Keratinocyte (primary cell): ENCODE measurements around the gene ARSI. TPM values are rescaled to one million over a fixed set of nuclear protein-coding genes. Genes with fewer than 3 reads are reported as not detected.

Source experiments
- DNase-seq: peaks from one replicate; pipeline ENCODE4 v3.0.0-alpha.2; 2011; ENCODE audit warnings: low read depth, missing footprints, low spot score
- FAIRE-seq: peaks from 2 replicates; lab custom pipeline; 2011; peaks lifted over from hg19 to GRCh38; lab: Jason Lieb, UNC
- H2AFZ ChIP-seq: 2 replicates; pipeline ENCODE4 v1.6.0; 2012; ENCODE audit warnings: low read length, control low read depth, inconsistent platforms; ENCODE audit not compliant: control insufficient read depth
- H3K27ac ChIP-seq: 2 replicates; pipeline ENCODE4 v1.5.1; 2011; ENCODE audit warnings: low read length; ENCODE audit not compliant: control insufficient read depth, insufficient read depth
- H3K27me3 ChIP-seq: 3 replicates; pipeline ENCODE4 v1.6.0; 2011; ENCODE audit warnings: low read length; ENCODE audit not compliant: control insufficient read depth, insufficient read depth; ENCODE audit errors: extremely low read depth
- H3K36me3 ChIP-seq, 2 experiments: 2 replicates in 1 of 2; 3 replicates in 1 of 2; pipeline ENCODE4 v1.5.1; 2011; ENCODE audit warnings: low read length in 2 of 2, mild to moderate bottlenecking in 1 of 2; ENCODE audit not compliant: control insufficient read depth in 2 of 2, insufficient read depth in 2 of 2; ENCODE audit errors: extremely low read depth in 1 of 2
- H3K4me1 ChIP-seq: 3 replicates; pipeline ENCODE4 v1.5.1; 2011; ENCODE audit warnings: low read length; ENCODE audit not compliant: control insufficient read depth, insufficient read depth; ENCODE audit errors: extremely low read depth
- H3K4me2 ChIP-seq: 3 replicates; pipeline ENCODE4 v1.6.0; 2011; ENCODE audit warnings: low read depth, low read length; ENCODE audit not compliant: control insufficient read depth, insufficient read depth; ENCODE audit errors: extremely low read depth
- H3K4me3 ChIP-seq, 3 experiments: fragments of 200-600 bp in 1 of 3; sonication (generic) in 1 of 3; 2 replicates in 2 of 3; 3 replicates in 1 of 3; pipeline ENCODE4 v1.5.1; 2011 to 2016; ENCODE audit warnings: low read length in 3 of 3, mild to moderate bottlenecking in 3 of 3, control low read depth in 2 of 3, inconsistent platforms in 1 of 3, low read depth in 1 of 3, mixed read lengths in 1 of 3, mixed run types in 1 of 3, moderate library complexity in 1 of 3; ENCODE audit not compliant: control insufficient read depth in 2 of 3, insufficient read depth in 2 of 3; ENCODE audit errors: extremely low read depth in 1 of 3
- H3K79me2 ChIP-seq: 2 replicates; pipeline ENCODE4 v1.6.0; 2012; ENCODE audit warnings: low read length; ENCODE audit not compliant: control insufficient read depth, insufficient read depth
- H3K9ac ChIP-seq: 3 replicates; pipeline ENCODE4 v1.6.0; 2011; ENCODE audit warnings: low read length; ENCODE audit not compliant: control insufficient read depth, insufficient read depth; ENCODE audit errors: extremely low read depth
- H3K9me1 ChIP-seq: 3 replicates; pipeline ENCODE4 v1.6.0; 2011; ENCODE audit warnings: low read length; ENCODE audit not compliant: control insufficient read depth, insufficient read depth; ENCODE audit errors: extremely low read depth
- H3K9me3 ChIP-seq: 2 replicates; pipeline ENCODE4 v1.5.1; 2012; ENCODE audit warnings: low read depth, low read length; ENCODE audit not compliant: control insufficient read depth
- H4K20me1 ChIP-seq: 3 replicates; pipeline ENCODE4 v1.6.0; 2011; ENCODE audit warnings: low read length; ENCODE audit not compliant: control insufficient read depth, insufficient read depth; ENCODE audit errors: extremely low read depth
- EZH2 ChIP-seq: IDR thresholded peaks from one replicate; pipeline ENCODE4 v1.6.1; 2012; ENCODE audit warnings: inconsistent platforms, mild to moderate bottlenecking, low read length, moderate library complexity
- dilution Hi-C: fragments of 300-500 bp; cut with MboI; formaldehyde crosslinking; loops from one replicate; pipeline ENCODE4 v1.7.0; 2020; ENCODE audit warnings: low sequenced_read_pairs; ENCODE audit not compliant: extremely low pct_ligation_motif_present
- polyA plus RNA-seq, 5 experiments: library from polyadenylated mRNA; depleted of rRNA in 3 of 5; stranded (reverse) in 3 of 5; stranded (forward) in 1 of 5; unstranded in 1 of 5; fragments of >200 nt; gene quantifications; 1 replicate in 1 of 5; 2 replicates in 3 of 5; 3 replicates in 1 of 5; pipeline versions ENCODE4 v1.2.1 to v1.2.3, GENCODE V29; 2011 to 2012; ENCODE audit warnings: missing spikeins in 2 of 5, low read depth in 1 of 5, low replicate concordance in 1 of 5
- TF ChIP-seq, protein P1 (sequence below), 3 experiments: IDR thresholded peaks in 1 of 3; conservative IDR thresholded peaks in 1 of 3; optimal IDR thresholded peaks in 1 of 3; 2 replicates in 2 of 3; 3 replicates in 1 of 3; pipeline versions ENCODE3 to v1.5.1; 2011; ENCODE audit warnings: low read length in 3 of 3, mild to moderate bottlenecking in 3 of 3, moderate library complexity in 2 of 3, control low read depth in 1 of 3, inconsistent platforms in 1 of 3; ENCODE audit not compliant: insufficient read depth in 2 of 3; ENCODE audit errors: extremely low read depth in 1 of 3

Gene ARSI
- polyA plus RNA-seq, 1 donor (not counting 4 experiments of a cell fraction or from before 2014, with no cell fraction given) = 1.7 TPM

DNA sequence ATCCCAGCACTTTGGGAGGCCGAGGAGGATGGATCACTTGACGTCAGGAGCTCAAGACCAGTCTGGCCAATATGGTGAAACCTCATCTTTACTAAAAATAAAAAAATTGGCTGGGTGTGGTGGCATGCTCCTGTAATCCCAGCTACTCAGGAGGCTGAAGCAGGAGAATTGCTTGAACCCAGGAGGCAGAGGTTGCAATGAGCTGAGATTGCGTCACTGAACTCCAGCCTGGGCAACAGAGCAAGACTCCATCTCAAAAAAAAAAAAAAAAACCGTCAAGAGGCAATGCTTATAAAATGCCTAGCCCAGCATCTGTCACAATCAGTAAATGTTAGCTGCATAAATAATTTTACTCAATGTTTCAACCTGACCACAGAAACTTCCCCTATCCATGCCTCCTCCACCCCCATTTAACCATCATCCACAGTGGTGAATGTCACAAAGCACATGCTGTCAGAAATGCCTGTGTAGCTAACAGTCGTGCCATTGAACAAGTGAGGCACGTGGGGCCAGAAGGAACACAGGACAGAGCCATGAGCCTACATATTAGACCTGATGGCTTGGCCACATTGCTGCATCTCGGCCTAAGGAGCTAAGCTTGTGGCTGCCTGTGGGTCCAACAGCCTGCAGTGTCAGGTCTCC is 38.0 kb upstream of the ARSI start:
- Histone ChIP-seq H3K4me3 (no peak overlapping the region), H3K9me3 (no peaks in the 10 kb centered on the region), H3K79me2 (no peaks in the 10 kb centered on the region), H3K27me3 (no peaks in the 10 kb centered on the region), H3K36me3 (no peaks in the 10 kb centered on the region), H2AFZ (no peak overlapping the region), H4K20me1 (no peaks in the 10 kb centered on the region), H3K4me1 (peaks cover 6% of the 10 kb centered on the region), H3K4me2 (no peak overlapping the region), H3K27ac (no peak overlapping the region), H3K9ac (no peak overlapping the region), H3K9me1 (no peaks in the 10 kb centered on the region)
- no peak for TF ChIP-seq EZH2
- TF ChIP-seq, protein P1, sequence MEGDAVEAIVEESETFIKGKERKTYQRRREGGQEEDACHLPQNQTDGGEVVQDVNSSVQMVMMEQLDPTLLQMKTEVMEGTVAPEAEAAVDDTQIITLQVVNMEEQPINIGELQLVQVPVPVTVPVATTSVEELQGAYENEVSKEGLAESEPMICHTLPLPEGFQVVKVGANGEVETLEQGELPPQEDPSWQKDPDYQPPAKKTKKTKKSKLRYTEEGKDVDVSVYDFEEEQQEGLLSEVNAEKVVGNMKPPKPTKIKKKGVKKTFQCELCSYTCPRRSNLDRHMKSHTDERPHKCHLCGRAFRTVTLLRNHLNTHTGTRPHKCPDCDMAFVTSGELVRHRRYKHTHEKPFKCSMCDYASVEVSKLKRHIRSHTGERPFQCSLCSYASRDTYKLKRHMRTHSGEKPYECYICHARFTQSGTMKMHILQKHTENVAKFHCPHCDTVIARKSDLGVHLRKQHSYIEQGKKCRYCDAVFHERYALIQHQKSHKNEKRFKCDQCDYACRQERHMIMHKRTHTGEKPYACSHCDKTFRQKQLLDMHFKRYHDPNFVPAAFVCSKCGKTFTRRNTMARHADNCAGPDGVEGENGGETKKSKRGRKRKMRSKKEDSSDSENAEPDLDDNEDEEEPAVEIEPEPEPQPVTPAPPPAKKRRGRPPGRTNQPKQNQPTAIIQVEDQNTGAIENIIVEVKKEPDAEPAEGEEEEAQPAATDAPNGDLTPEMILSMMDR (optimal IDR thresholded peaks at IDR 0.05 in 1 of 3, IDR thresholded peaks at IDR 0.05 in 1 of 3, conservative IDR thresholded peaks at IDR 0.05 in 1 of 3; ENCODE audit: extremely low read depth in 1 of 3, insufficient read depth in 2 of 3, low read length in 3 of 3) = no peak
- FAIRE-seq (no peak), DNase-seq (no peak)
- dilution Hi-C loops = no loop called here

- H3K4me2 ChIP-seq = no peak overlapping the region
- no peaks in the 10 kb centered on the region for H3K36me3 ChIP-seq
- no peaks in the 10 kb centered on the region for H3K9me1 ChIP-seq
- peaks cover 6% of the 10 kb centered on the region for H3K4me1 ChIP-seq
- H3K79me2 ChIP-seq = no peaks in the 10 kb centered on the region
- H4K20me1 ChIP-seq = no peaks in the 10 kb centered on the region
- H3K9me3 ChIP-seq = no peaks in the 10 kb centered on the region
- TF ChIP-seq EZH2 = no peak
- TF ChIP-seq, protein P1 (optimal IDR thresholded peaks at IDR 0.05 in 1 of 3, IDR thresholded peaks at IDR 0.05 in 1 of 3, conservative IDR thresholded peaks at IDR 0.05 in 1 of 3; ENCODE audit: extremely low read depth in 1 of 3, insufficient read depth in 2 of 3, low read length in 3 of 3) = no peak
- H3K4me3 ChIP-seq = no peak overlapping the region
- H3K27ac ChIP-seq = no peak overlapping the region
- no peak overlapping the region for H2AFZ ChIP-seq
- H3K9ac ChIP-seq = no peak overlapping the region
- DNase-seq = no peak
- H3K27me3 ChIP-seq = no peaks in the 10 kb centered on the region
- no peak for FAIRE-seq
- dilution Hi-C loops = no loop called here
These were observed 37.1 kb upstream of the ARSI start for GRCh38 chr5:150339841-150340240.
